Keratinocyte (primary cell): ENCODE measurements around the gene MISP. TPM values are rescaled to one million over a fixed set of nuclear protein-coding genes. Genes with fewer than 3 reads are reported as not detected.
A peak's percentile ranks its signal among the peaks of the same experiment; 100 is the strongest.

Experiments
- DNase-seq: peaks from one replicate; pipeline ENCODE4 v3.0.0-alpha.2; 2011; ENCODE audit warnings: low read depth, missing footprints, low spot score
- FAIRE-seq: peaks from 2 replicates; lab custom pipeline; 2011; peaks lifted over from hg19 to GRCh38; lab: Jason Lieb, UNC
- H2AFZ ChIP-seq: 2 replicates; pipeline ENCODE4 v1.6.0; 2012; ENCODE audit warnings: low read length, control low read depth, inconsistent platforms; ENCODE audit not compliant: control insufficient read depth
- H3K27ac ChIP-seq: 2 replicates; pipeline ENCODE4 v1.5.1; 2011; ENCODE audit warnings: low read length; ENCODE audit not compliant: control insufficient read depth, insufficient read depth
- H3K27me3 ChIP-seq: 3 replicates; pipeline ENCODE4 v1.6.0; 2011; ENCODE audit warnings: low read length; ENCODE audit not compliant: control insufficient read depth, insufficient read depth; ENCODE audit errors: extremely low read depth
- H3K36me3 ChIP-seq, 2 experiments: 2 replicates in 1 of 2; 3 replicates in 1 of 2; pipeline ENCODE4 v1.5.1; 2011; ENCODE audit warnings: low read length in 2 of 2, mild to moderate bottlenecking in 1 of 2; ENCODE audit not compliant: control insufficient read depth in 2 of 2, insufficient read depth in 2 of 2; ENCODE audit errors: extremely low read depth in 1 of 2
- H3K4me1 ChIP-seq: 3 replicates; pipeline ENCODE4 v1.5.1; 2011; ENCODE audit warnings: low read length; ENCODE audit not compliant: control insufficient read depth, insufficient read depth; ENCODE audit errors: extremely low read depth
- H3K4me2 ChIP-seq: 3 replicates; pipeline ENCODE4 v1.6.0; 2011; ENCODE audit warnings: low read depth, low read length; ENCODE audit not compliant: control insufficient read depth, insufficient read depth; ENCODE audit errors: extremely low read depth
- H3K4me3 ChIP-seq, 3 experiments: fragments of 200-600 bp in 1 of 3; sonication (generic) in 1 of 3; 2 replicates in 2 of 3; 3 replicates in 1 of 3; pipeline ENCODE4 v1.5.1; 2011 to 2016; ENCODE audit warnings: low read length in 3 of 3, mild to moderate bottlenecking in 3 of 3, control low read depth in 2 of 3, inconsistent platforms in 1 of 3, low read depth in 1 of 3, mixed read lengths in 1 of 3, mixed run types in 1 of 3, moderate library complexity in 1 of 3; ENCODE audit not compliant: control insufficient read depth in 2 of 3, insufficient read depth in 2 of 3; ENCODE audit errors: extremely low read depth in 1 of 3
- H3K79me2 ChIP-seq: 2 replicates; pipeline ENCODE4 v1.6.0; 2012; ENCODE audit warnings: low read length; ENCODE audit not compliant: control insufficient read depth, insufficient read depth
- H3K9ac ChIP-seq: 3 replicates; pipeline ENCODE4 v1.6.0; 2011; ENCODE audit warnings: low read length; ENCODE audit not compliant: control insufficient read depth, insufficient read depth; ENCODE audit errors: extremely low read depth
- H3K9me1 ChIP-seq: 3 replicates; pipeline ENCODE4 v1.6.0; 2011; ENCODE audit warnings: low read length; ENCODE audit not compliant: control insufficient read depth, insufficient read depth; ENCODE audit errors: extremely low read depth
- H3K9me3 ChIP-seq: 2 replicates; pipeline ENCODE4 v1.5.1; 2012; ENCODE audit warnings: low read depth, low read length; ENCODE audit not compliant: control insufficient read depth
- H4K20me1 ChIP-seq: 3 replicates; pipeline ENCODE4 v1.6.0; 2011; ENCODE audit warnings: low read length; ENCODE audit not compliant: control insufficient read depth, insufficient read depth; ENCODE audit errors: extremely low read depth
- EZH2 ChIP-seq: IDR thresholded peaks from one replicate; pipeline ENCODE4 v1.6.1; 2012; ENCODE audit warnings: inconsistent platforms, mild to moderate bottlenecking, low read length, moderate library complexity
- dilution Hi-C: fragments of 300-500 bp; cut with MboI; formaldehyde crosslinking; loops from one replicate; pipeline ENCODE4 v1.7.0; 2020; ENCODE audit warnings: low sequenced_read_pairs; ENCODE audit not compliant: extremely low pct_ligation_motif_present
- polyA plus RNA-seq, 5 experiments: library from polyadenylated mRNA; depleted of rRNA in 3 of 5; stranded (reverse) in 3 of 5; stranded (forward) in 1 of 5; unstranded in 1 of 5; fragments of >200 nt; gene quantifications; 1 replicate in 1 of 5; 2 replicates in 3 of 5; 3 replicates in 1 of 5; pipeline versions ENCODE4 v1.2.1 to v1.2.3, GENCODE V29; 2011 to 2012; ENCODE audit warnings: missing spikeins in 2 of 5, low read depth in 1 of 5, low replicate concordance in 1 of 5
- TF ChIP-seq, protein P1 (sequence below), 3 experiments: IDR thresholded peaks in 1 of 3; conservative IDR thresholded peaks in 1 of 3; optimal IDR thresholded peaks in 1 of 3; 2 replicates in 2 of 3; 3 replicates in 1 of 3; pipeline versions ENCODE3 to v1.5.1; 2011; ENCODE audit warnings: low read length in 3 of 3, mild to moderate bottlenecking in 3 of 3, moderate library complexity in 2 of 3, control low read depth in 1 of 3, inconsistent platforms in 1 of 3; ENCODE audit not compliant: insufficient read depth in 2 of 3; ENCODE audit errors: extremely low read depth in 1 of 3

MISP gene
- polyA plus RNA-seq, 1 donor (not counting 4 experiments of a cell fraction or from before 2014, with no cell fraction given): 17.5 TPM

GRCh38 chr19:782185-782877 lies 31.4 kb downstream of the MISP start:
- H3K9me3 ChIP-seq: no peaks in the 10 kb centered on the region
- peaks cover 8% of the 10 kb centered on the region for H3K79me2 ChIP-seq
- peak overlapping the region; percentile 66 for H3K27ac ChIP-seq
- TF ChIP-seq, protein P1, sequence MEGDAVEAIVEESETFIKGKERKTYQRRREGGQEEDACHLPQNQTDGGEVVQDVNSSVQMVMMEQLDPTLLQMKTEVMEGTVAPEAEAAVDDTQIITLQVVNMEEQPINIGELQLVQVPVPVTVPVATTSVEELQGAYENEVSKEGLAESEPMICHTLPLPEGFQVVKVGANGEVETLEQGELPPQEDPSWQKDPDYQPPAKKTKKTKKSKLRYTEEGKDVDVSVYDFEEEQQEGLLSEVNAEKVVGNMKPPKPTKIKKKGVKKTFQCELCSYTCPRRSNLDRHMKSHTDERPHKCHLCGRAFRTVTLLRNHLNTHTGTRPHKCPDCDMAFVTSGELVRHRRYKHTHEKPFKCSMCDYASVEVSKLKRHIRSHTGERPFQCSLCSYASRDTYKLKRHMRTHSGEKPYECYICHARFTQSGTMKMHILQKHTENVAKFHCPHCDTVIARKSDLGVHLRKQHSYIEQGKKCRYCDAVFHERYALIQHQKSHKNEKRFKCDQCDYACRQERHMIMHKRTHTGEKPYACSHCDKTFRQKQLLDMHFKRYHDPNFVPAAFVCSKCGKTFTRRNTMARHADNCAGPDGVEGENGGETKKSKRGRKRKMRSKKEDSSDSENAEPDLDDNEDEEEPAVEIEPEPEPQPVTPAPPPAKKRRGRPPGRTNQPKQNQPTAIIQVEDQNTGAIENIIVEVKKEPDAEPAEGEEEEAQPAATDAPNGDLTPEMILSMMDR (optimal IDR thresholded peaks at IDR 0.05 in 1 of 3, IDR thresholded peaks at IDR 0.05 in 1 of 3, conservative IDR thresholded peaks at IDR 0.05 in 1 of 3; ENCODE audit: extremely low read depth in 1 of 3, insufficient read depth in 2 of 3, low read length in 3 of 3): no peak
- TF ChIP-seq EZH2: no peak
- peak overlapping the region; percentile 71 for H3K9ac ChIP-seq
- no peak for DNase-seq
- H2AFZ ChIP-seq: peak overlapping the region; percentile 56
- peaks cover 22% of the 10 kb centered on the region for H3K4me1 ChIP-seq
- H3K4me2 ChIP-seq: peak overlapping the region; percentile 94
- H3K36me3 ChIP-seq: no peaks in the 10 kb centered on the region
- peak overlapping the region; percentile 32 to 66 (median 59) for H3K4me3 ChIP-seq
- no peak for FAIRE-seq
- no peaks in the 10 kb centered on the region for H4K20me1 ChIP-seq
- dilution Hi-C loops: no loop called here
- H3K27me3 ChIP-seq: no peaks in the 10 kb centered on the region
- H3K9me1 ChIP-seq: no peaks in the 10 kb centered on the region

DNA sequence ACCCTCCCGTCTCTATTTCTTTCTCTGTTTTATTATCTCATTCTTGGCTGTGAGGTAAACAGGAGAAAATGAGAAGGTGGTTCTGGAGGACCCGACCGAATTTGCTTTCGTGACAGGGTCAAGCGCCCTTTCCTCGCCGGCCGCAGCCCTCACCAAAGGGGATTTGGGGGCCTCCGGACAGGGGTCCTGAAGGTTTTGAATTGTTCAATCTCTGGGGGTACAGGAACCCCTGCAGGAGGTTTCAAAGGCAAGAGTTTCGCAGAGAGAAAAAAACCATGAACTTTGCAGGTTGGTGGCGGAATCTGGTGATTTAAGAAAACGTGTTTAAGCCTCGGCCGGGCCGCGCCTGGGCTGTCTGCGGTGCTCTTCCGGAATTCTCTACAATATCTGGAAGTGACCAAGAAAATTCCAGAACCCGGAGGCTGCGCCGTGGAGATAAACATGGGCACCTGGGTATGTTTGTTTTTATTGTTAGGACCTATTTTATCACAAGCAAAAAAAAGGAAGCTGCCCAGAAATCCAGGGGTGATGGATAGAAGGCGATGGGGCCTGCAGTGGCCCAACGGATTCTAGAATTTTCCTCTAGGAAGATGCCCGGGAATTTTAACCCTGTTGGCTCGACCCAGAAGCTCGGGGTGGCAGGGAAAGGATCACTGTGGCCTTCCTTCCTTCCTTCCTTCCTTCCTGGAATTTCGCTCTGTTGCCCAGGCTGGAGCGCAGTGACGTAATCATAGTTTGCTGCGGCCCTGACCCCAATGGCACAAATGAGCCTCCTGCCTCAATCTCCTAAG lies 32.2 kb downstream of the MISP start:
- H3K4me2 ChIP-seq: peak overlapping the region; percentile 94
- H3K9me3 ChIP-seq: no peaks in the 10 kb centered on the region
- no peaks in the 10 kb centered on the region for H3K27me3 ChIP-seq
- no peak for TF ChIP-seq EZH2
- TF ChIP-seq, protein P1 (optimal IDR thresholded peaks at IDR 0.05 in 1 of 3, IDR thresholded peaks at IDR 0.05 in 1 of 3, conservative IDR thresholded peaks at IDR 0.05 in 1 of 3; ENCODE audit: extremely low read depth in 1 of 3, insufficient read depth in 2 of 3, low read length in 3 of 3): no peak
- H3K4me3 ChIP-seq: peak overlapping the region; percentile 32 to 66 (median 59)
- DNase-seq (no peak), FAIRE-seq (no peak)
- peaks cover 22% of the 10 kb centered on the region for H3K4me1 ChIP-seq
- H3K27ac ChIP-seq: peak overlapping the region; percentile 66
- H4K20me1 ChIP-seq: no peaks in the 10 kb centered on the region
- no peaks in the 10 kb centered on the region for H3K9me1 ChIP-seq
- H3K79me2 ChIP-seq: peaks cover 8% of the 10 kb centered on the region
- peak overlapping the region; percentile 56 for H2AFZ ChIP-seq
- dilution Hi-C loops: no loop called here
- peak overlapping the region; percentile 71 for H3K9ac ChIP-seq
- H3K36me3 ChIP-seq: no peaks in the 10 kb centered on the region
